Endothelial cell of umbilical vein (primary cell): ENCODE measurements around the gene PLOD2.
"Not testable (repeated sequence)": the region's sequence is repeated elsewhere in the genome, so short reads cannot be mapped to it uniquely, and the experiment has no call there.

Source experiments
- EZH2 ChIP-seq: IDR thresholded peaks from 2 replicates; pipeline ENCODE4 v1.6.1; 2012; ENCODE audit warnings: borderline replicate concordance, low read depth, mild to moderate bottlenecking, moderate library complexity, low read length, inconsistent platforms; ENCODE audit not compliant: severe bottlenecking
- JUN ChIP-seq: IDR thresholded peaks from 2 replicates; pipeline ENCODE4 v1.6.1; 2011; ENCODE audit warnings: borderline replicate concordance, low read depth; ENCODE audit not compliant: insufficient read length, insufficient read depth
- POLR2A ChIP-seq: IDR thresholded peaks from 2 replicates; pipeline ENCODE4 v1.6.1; 2012; ENCODE audit warnings: low read depth, mild to moderate bottlenecking, control low read depth, low read length
- TF ChIP-seq, protein P1 (sequence below), 2 donors: IDR thresholded peaks; 1 replicate in 1 of 2; 2 replicates in 1 of 2; pipeline ENCODE4 v1.5.1; 2011; ENCODE audit warnings: low read length in 2 of 2, mild to moderate bottlenecking in 2 of 2, moderate library complexity in 2 of 2, control low read depth in 1 of 2, inconsistent platforms in 1 of 2, low read depth in 1 of 2; ENCODE audit not compliant: insufficient read depth in 1 of 2; ENCODE audit errors: extremely low read depth in 1 of 2

DNA sequence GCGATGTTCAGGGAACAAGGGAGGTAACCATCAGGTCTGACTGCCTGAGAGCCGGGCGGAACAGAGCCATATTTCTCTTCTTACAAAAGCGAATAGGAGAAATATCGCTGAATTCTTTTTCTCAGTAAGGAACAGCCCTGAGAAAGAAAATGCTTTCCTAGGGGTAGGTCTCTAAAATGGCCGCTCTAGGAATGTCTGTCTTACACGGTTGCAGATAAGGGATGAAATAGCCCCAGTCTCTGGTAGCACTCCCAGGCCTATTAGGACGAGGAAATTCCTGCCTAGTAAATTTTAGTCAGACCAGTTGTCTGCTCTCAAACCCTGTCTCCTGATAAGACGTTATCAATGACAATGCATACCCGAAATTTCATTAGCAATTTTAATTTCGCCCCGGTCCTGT, 47.2 kb downstream of the PLOD2 start:
- TF ChIP-seq, protein P1, sequence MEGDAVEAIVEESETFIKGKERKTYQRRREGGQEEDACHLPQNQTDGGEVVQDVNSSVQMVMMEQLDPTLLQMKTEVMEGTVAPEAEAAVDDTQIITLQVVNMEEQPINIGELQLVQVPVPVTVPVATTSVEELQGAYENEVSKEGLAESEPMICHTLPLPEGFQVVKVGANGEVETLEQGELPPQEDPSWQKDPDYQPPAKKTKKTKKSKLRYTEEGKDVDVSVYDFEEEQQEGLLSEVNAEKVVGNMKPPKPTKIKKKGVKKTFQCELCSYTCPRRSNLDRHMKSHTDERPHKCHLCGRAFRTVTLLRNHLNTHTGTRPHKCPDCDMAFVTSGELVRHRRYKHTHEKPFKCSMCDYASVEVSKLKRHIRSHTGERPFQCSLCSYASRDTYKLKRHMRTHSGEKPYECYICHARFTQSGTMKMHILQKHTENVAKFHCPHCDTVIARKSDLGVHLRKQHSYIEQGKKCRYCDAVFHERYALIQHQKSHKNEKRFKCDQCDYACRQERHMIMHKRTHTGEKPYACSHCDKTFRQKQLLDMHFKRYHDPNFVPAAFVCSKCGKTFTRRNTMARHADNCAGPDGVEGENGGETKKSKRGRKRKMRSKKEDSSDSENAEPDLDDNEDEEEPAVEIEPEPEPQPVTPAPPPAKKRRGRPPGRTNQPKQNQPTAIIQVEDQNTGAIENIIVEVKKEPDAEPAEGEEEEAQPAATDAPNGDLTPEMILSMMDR (IDR thresholded peaks at IDR 0.05; ENCODE audit: extremely low read depth in 1 of 2, insufficient read depth in 1 of 2, low read depth in 1 of 2, low read length in 2 of 2), result not testable (repeated sequence)
- TF ChIP-seq EZH2, POLR2A, JUN: not testable (repeated sequence)
